NCI-H187 treated with DMSO at 0.1 percent for 48 hours (cell line): Measurements from ENCODE around the gene GOLGA5.
A peak's percentile ranks its signal among the peaks of the same experiment; 100 is the strongest.
"Not testable (repeated sequence)": the region's sequence is repeated elsewhere in the genome, so short reads cannot be mapped to it uniquely, and the experiment has no call there.

Experiments
- DNase-seq: peaks from one replicate; lab custom pipeline; 2025; lab: John Stamatoyannopoulos, UW

Gene GOLGA5

GRCh38 chr14:92778868-92779565 is 15.1 kb upstream of the GOLGA5 start:
- DNase-seq = not testable (repeated sequence)

DNA sequence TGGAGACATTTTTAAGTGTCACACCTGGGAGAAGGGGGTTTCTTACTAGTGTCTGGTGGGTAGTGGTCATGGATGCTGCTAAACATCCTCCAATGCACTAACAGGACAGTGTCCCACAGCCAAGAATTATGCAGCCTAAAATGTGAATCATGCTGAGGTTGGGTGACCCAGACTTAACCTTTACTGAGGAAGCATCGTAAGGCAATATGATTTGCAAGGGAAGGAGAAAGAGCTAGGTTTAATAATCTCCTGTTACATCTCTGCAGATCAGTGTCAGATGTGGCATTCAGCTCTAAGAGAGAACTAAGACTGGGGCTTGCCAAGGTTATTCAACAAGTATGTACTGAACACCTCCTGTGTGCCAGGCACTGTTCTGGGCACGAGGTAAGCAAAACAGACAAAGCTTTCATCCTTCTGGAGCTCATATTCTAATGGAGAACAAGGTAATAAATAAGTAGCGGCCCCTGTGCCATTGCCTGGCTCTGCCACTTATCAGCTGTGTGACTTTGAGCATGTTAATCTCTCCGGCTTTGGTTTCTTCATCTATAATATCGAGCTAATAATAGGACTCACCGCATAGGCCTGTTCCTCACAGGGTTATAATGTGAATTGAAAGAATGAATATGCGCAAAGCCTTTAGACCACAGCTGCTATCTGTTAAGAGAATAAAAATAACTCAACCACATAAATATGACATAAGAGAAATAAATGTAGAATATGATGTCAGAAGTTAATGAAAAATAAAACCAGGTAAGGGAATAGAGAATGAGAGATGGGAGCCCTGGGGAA is 13.5 kb upstream of the GOLGA5 start:
- DNase-seq = no peak

- DNase-seq = no peak
These were observed 12.8 kb upstream of the GOLGA5 start for GRCh38 chr14:92781350-92781749.

- peak; percentile 37 for DNase-seq
These were observed 10.2 kb upstream of the GOLGA5 start for GRCh38 chr14:92783813-92784431.

DNA sequence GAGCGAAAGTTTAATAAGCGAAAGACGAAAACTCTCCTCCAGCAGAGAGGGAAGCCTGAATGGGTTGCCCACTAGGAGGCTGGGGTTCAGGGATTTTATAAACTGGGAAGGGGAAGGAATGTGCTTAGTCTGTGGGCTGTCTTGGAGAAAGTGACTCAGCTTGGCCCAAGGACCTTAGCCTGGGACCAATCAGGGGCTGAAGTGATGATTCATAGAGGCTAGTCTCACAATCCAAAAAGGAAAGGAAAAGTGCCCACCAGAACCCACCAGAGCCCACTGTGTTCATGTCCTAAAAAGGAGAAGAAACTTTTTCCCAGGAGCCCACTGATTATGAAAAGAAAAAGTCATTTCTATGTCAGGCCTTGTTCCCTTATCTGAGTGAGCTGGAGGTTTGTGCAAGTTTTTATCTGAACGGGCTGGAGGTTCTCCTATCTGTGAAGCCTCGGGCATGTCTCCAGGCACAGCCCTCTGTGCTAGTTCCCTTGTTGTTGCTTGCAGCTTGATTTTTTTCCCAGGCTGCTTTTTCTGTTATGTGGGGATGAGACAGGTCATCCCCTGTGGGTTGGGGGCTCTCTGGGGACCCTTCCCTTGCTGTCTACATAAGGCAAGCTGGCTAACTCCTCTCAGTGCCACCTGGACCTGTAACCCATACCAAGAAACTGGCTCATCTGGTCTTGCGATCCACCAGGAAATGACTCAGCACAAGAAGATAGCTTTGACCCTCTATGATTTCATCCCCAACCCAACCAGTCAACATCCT is 8.3 kb upstream of the GOLGA5 start:
- DNase-seq = no peak

GRCh38 chr14:92786427-92786756 is 7.7 kb upstream of the GOLGA5 start:
- no peak for DNase-seq

DNA sequence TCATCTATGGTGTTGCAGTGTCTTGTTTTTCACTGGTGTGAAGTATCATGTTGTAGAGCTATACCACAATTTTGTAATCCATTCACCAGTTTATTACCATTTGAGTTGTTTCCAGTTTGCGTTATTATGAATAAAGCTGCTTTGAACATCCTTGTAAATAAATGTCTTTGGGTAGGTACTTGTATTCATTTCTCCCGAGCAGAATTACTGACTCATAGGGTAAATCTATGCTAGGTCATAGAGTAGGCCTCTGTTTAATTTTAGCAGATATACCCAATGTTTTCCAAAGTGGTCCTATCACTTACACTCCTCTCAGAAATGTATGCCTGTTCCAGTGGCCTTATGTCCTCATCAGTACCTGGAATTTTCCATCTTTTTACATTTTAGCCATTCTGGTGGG is 6.6 kb upstream of the GOLGA5 start:
- no peak for DNase-seq

- no peak for DNase-seq
These were observed 4.5 kb upstream of the GOLGA5 start for GRCh38 chr14:92789457-92790089.

- no peak for DNase-seq
These were observed 1.2 kb upstream of the GOLGA5 start for GRCh38 chr14:92792885-92793284.

- no peak for DNase-seq
These were observed 439 bp downstream of the GOLGA5 start for GRCh38 chr14:92794547-92794941.

- DNase-seq = no peak
These were observed 856 bp downstream of the GOLGA5 start for GRCh38 chr14:92794961-92795360.

- DNase-seq = no peak
These were observed 4.0 kb downstream of the GOLGA5 start for GRCh38 chr14:92797935-92798653.

GRCh38 chr14:92798811-92799210 is 4.7 kb downstream of the GOLGA5 start:
- no peak for DNase-seq

GRCh38 chr14:92800012-92800411 is 5.9 kb downstream of the GOLGA5 start:
- no peak for DNase-seq

GRCh38 chr14:92800525-92800924 is 6.4 kb downstream of the GOLGA5 start:
- DNase-seq = no peak

- no peak for DNase-seq
These were observed 7.8 kb downstream of the GOLGA5 start for GRCh38 chr14:92801917-92802316.

- DNase-seq = no peak
These were observed 8.6 kb downstream of the GOLGA5 start for GRCh38 chr14:92802678-92803077.

DNA sequence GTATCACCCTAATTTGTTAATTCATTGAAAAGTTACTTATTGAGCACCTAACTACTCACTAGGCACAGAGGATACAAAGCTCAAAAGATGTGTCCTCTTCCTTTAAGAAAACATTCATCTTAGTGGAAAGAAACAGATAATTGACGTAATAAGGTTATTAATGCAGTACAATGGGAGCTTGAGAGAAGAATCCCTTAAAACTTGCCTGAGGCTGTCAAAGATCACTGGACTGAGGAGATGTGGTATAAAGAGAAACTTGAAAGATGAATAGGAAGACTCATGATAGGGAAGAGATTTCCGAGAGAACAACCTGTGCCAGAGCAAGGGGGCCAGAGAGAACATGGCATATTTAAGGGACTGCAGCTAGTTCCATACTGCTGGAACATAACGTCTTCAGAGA is 19.1 kb downstream of the GOLGA5 start:
- DNase-seq = no peak

GRCh38 chr14:92819011-92819597 is 25.0 kb downstream of the GOLGA5 start:
- DNase-seq = no peak

- not testable (repeated sequence) for DNase-seq
These were observed 25.8 kb downstream of the GOLGA5 start for GRCh38 chr14:92819680-92820535.
